GM19035 (cell line): ENCODE results near the gene AARS2.

Experiments
- ATAC-seq: cut with Tn5 transposase; IDR thresholded peaks from one replicate; pipeline ENCODE4 v1.9.1; 2021; ENCODE audit not compliant: unreplicated experiment

AARS2 gene

GRCh38 chr6:44301782-44302564 lies 11.2 kb downstream of the AARS2 start:
- no peak for ATAC-seq

DNA sequence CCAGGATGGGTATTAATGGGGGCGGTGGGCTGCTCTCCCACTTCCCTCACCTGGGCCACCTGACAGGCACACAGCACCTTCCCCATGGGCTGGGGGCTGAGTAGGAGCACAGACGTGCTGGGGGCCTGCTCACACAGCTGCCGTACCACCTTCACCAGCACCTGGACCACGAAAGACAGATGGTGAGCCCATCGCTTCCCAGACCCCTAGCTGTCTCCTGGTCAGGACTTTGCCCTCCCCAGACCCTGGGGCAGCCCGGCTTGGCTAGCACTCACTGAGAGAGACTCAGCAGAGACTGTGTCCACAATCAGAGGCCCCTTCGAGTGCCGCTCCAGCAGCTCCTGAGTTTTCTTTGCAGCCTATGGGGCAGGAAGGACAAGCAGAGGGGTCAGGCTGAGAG lies 12.0 kb downstream of the AARS2 start:
- ATAC-seq, result no peak

- ATAC-seq, result no peak
Measured at GRCh38 chr6:44300292-44300823, 12.8 kb downstream of the AARS2 start.

- ATAC-seq, result no peak
Measured at GRCh38 chr6:44298864-44299263, 14.3 kb downstream of the AARS2 start.

GRCh38 chr6:44298055-44298803 lies 14.9 kb downstream of the AARS2 start:
- no peak for ATAC-seq

DNA sequence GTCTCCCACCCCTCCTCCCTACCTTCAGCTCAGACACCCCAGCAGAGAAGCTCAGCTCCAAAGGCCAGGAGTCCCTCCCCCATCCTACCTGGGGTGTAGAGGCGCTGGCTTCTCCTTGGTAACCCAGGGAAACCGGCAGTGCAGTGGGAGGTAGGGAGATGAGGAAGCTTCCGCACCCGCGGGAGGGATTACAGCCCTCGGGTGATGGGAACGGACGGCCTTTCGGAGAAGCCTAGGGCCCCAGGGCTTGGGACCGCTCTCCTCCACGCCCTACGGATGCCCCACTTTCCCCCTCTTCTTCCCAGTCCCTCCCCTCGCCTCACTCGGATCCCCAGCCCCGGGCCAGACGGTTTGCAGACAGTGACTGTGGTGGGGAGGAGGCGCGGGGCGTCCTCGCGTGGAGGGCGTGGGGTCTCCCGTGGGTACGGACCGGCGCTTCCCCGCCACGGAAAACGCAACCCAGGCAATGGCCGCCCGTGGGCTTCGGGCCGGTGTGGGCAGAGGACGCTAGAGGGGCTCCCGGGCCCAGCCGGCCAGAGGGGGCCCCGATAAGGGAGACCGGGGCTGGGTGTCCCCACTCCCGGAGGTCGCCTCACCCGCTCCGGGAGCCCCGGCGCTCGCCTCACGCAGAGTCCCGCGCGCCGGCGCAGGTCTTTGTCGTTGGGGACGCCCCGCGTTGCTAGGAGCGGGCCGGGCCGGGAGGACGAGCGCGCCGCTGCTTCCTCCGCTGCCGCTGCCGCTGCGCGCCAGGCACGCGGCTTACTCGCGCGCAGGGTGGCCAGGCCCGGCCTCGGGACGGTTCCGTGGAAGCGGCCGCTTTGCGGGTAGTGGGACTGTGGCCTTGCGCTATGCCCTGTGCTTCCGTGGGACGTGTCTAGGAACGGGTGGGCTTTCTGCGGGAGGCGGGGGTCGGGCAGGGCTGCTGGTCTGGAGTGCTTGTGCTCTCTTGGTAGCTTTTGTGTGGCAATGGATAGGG lies 15.8 kb downstream of the AARS2 start:
- no peak for ATAC-seq

DNA sequence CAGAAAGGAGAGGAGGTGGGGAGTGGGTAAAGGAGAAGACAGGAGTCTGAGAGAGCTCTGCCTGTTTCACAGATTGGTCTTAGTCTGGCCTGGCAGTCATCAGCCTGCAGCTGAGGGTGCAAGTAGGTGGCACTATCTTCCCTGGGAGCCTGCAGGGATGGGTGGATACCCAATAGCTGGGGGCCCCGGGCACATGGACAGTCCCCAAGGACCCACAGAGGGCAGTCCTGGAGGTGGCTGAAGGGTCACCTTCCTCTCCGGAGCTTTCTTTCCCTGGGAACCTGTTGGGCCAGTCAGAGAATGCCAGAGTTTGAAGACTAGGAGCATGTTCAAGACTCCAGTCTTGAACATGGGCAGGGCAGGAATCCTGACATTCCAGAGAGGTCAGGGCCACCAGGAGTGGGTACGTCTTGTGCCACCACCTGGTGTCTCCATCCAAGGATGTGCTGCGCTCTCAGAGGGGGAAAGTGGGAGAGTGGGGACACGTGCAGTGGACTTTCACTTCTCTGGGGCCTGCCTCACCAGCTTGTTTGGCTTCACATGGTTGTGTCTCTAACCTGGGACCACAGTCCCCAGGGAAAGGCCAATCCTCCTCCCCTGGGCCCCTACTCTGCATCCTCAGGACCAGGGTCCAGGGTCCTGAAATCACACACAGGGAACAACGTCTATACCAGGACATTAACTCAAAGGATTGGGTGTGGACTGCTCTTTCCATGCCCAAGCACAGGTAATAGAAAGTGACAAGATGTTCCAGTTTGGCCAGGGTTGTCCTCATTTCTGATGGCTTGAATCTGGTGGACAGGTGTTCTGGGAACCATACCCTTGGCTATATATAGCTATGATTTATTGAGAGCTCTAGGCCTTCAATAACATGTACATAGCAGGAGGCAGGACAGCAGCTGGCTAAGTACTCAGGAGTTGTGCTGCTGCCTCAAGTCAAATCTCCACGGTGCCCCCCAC lies 18.0 kb downstream of the AARS2 start:
- ATAC-seq, result no peak

- no peak for ATAC-seq
Measured at GRCh38 chr6:44292661-44293365, 20.3 kb downstream of the AARS2 start.

DNA sequence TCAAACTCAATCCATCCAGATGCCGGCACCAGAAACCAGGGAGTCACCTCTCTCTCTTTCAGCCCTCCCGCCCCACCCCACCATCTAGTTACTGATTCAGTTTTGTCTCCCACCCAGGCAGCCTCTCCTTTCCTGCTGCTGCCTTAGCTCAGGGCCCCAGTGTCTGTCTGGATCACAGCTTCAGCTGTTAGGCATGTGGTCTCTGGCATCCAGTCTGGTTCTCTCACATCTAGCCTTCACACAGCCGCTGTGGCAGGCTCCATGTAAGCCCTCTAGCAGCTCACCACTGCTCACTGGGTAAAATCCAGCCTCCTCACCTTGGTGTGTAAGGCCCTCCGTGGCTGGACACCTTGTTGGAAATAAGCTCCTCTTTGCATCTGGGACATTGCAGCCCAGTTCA lies 21.3 kb downstream of the AARS2 start:
- no peak for ATAC-seq

GRCh38 chr6:44289726-44290260 lies 23.4 kb downstream of the AARS2 start:
- no peak for ATAC-seq

DNA sequence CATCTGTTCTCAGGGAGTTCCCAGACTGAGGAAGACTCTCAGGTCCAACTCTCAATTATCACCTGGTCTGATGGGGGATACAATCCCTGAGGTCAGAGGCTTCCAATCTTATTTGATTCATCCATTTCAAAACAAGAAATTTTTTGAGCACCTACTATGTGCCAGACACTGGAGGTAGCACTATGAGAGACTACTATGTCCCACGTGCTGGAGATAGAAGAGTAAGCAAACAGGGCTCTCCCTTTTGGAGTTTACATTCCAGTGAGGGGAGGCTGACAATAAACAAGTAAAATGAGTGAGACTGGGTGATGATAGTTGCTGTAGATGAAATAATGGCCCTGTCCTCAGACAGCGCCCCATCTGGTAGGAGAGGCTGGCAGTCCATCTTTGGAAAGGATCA lies 26.4 kb downstream of the AARS2 start:
- no peak for ATAC-seq

GRCh38 chr6:44286285-44286565 lies 26.9 kb downstream of the AARS2 start:
- no peak for ATAC-seq

GRCh38 chr6:44285552-44286284 lies 27.4 kb downstream of the AARS2 start:
- ATAC-seq, result no peak

DNA sequence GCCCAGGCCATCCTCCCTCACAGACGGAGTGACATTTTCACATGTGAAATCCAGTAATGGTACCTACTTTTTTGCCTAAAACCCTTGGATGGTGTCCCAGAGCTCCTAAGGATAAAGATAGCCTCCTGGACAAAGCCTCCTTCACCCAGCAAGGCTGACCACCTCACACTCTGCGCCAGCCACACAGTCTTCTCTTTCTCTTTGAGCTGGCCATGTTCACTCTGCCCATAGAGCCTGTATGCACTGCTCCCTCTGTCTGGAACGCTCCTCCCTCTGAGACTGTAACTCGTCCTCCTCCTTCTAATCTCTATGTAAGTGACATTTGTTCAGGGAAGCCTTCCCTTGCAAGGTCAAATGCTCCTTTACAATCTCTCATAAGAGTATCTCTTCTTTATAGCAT lies 28.3 kb downstream of the AARS2 start:
- no peak for ATAC-seq

DNA sequence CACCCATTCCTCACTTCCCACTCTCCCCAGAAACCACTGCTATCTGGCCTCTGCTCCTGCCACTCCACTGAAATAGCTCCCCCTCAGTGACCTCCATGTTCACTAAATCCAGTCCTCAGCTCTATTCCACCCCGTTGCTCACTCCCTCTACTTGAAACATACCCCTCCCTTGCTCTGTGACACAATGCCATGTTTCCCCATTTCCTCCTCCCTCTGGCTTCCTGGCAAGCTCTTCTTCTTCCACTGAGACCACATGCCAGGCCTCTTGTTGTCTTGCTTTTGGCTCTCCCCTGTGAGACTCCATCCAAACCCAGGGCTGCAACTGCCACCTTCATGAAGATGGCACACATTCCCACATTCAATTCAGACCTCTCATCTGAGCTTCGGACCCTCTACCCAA lies 29.0 kb downstream of the AARS2 start:
- no peak for ATAC-seq

GRCh38 chr6:44278774-44279697 lies 34.1 kb downstream of the AARS2 start:
- ATAC-seq, result no peak

DNA sequence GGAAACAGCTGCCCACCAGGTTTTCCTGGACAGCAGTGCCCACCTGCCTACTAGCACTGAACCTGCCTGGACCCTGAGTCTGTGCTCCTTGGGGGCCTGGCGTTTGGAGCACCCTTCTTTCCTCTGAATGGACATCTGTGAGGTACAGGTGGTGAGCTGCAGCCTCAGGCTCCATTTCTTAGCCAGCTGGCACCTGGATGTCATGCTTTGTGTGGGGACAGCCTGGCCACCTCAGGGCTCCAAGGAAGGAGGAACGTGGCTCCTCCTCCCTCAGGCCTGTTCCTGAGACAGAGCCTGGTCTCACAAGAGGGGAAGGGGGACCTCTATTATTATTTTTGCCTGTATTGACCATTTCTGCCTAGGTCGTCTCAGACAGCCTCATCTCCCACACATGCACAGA lies 34.8 kb downstream of the AARS2 start:
- ATAC-seq, result no peak

DNA sequence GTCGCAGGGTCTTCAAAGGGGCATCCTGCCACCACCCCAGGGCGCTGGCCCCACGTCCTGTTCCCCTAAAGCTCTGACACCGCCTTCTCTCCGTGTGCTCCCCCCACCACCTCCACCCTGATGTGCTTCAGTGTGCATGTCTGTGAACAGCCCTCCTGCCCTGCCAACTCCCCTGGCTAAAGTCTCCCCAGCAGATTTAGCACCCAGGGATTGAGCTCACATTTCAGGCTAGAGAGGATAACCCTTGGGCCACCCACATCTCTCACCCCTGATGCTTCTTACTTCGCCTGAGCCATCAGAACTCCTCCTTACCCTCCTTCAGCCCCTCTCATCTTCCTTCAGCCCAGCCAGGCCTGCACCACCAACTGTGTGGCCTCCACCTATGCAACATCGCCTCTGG lies 35.4 kb downstream of the AARS2 start:
- ATAC-seq, result no peak
